ENCODE results near the gene LSAMP.
"Not testable (repeated sequence)": the region's sequence is repeated elsewhere in the genome, so short reads cannot be mapped to it uniquely, and the experiment has no call there.

The LSAMP gene

GRCh38 chr3:116230431-116231020 lies 214.8 kb downstream of the LSAMP start:
- DNase-seq = no peak

- no peak for DNase-seq
Measured at GRCh38 chr3:116226266-116226665, 219.0 kb downstream of the LSAMP start.

- no peak for DNase-seq
Measured at GRCh38 chr3:116216761-116217160, 228.5 kb downstream of the LSAMP start.

GRCh38 chr3:116211901-116212300 lies 233.4 kb downstream of the LSAMP start:
- no peak for DNase-seq

GRCh38 chr3:116208830-116209229 lies 236.5 kb downstream of the LSAMP start:
- DNase-seq = not testable (repeated sequence)

- no peak for DNase-seq
Measured at GRCh38 chr3:116200956-116201690, 244.2 kb downstream of the LSAMP start.

- DNase-seq = no peak
Measured at GRCh38 chr3:116199063-116199462, 246.2 kb downstream of the LSAMP start.

GRCh38 chr3:116198087-116198486 lies 247.2 kb downstream of the LSAMP start:
- DNase-seq = no peak

- no peak for DNase-seq
Measured at GRCh38 chr3:116192464-116192863, 252.8 kb downstream of the LSAMP start.

- no peak for DNase-seq
Measured at GRCh38 chr3:116191409-116191808, 253.9 kb downstream of the LSAMP start.

GRCh38 chr3:116190095-116190494 lies 255.2 kb downstream of the LSAMP start:
- DNase-seq = no peak

- DNase-seq = no peak
Measured at GRCh38 chr3:116188231-116188785, 257.0 kb downstream of the LSAMP start.

- DNase-seq = no peak
Measured at GRCh38 chr3:116186049-116186448, 259.2 kb downstream of the LSAMP start.

GRCh38 chr3:116181159-116181558 lies 264.1 kb downstream of the LSAMP start:
- DNase-seq = no peak

- no peak for DNase-seq
Measured at GRCh38 chr3:116179091-116179490, 266.2 kb downstream of the LSAMP start.

GRCh38 chr3:116176974-116177555 lies 268.2 kb downstream of the LSAMP start:
- DNase-seq = no peak

- no peak for DNase-seq
Measured at GRCh38 chr3:116166121-116166520, 279.2 kb downstream of the LSAMP start.

GRCh38 chr3:116165641-116166040 lies 279.6 kb downstream of the LSAMP start:
- no peak for DNase-seq

GRCh38 chr3:116165135-116165534 lies 280.2 kb downstream of the LSAMP start:
- DNase-seq = no peak

GRCh38 chr3:116164039-116164438 lies 281.2 kb downstream of the LSAMP start:
- DNase-seq = no peak

- no peak for DNase-seq
Measured at GRCh38 chr3:116161575-116162525, 283.4 kb downstream of the LSAMP start.

GRCh38 chr3:116160594-116160993 lies 284.7 kb downstream of the LSAMP start:
- DNase-seq = no peak

- DNase-seq = no peak
Measured at GRCh38 chr3:116155841-116156240, 289.4 kb downstream of the LSAMP start.

All from activated T-cell treated with anti-CD3 and anti-CD28 coated beads for 4 hours (primary cell).